Activated naive CD4-positive, alpha-beta T cell treated with anti-CD3 and anti-CD28 coated beads, Interleukin-2, amount 10 ng/mL, durations not matched to agents 7 days and 5 days (primary cell): Measurements from ENCODE around the gene GJB4.

Experiments used
- CTCF ChIA-PET: fragments of 350-600 bp; sonication (Branson Sonifier 250); formaldehyde crosslinking; loops from one replicate; lab custom pipeline; 2021; ENCODE audit warnings: antibody characterized with exemption; lab: Charles Lee
- DNase-seq: peaks from one replicate; pipeline ENCODE4 v3.0.0-alpha.2; 2020
- H3K27ac Mint-ChIP-seq: one replicate; pipeline ENCODE4 v1.8.0; 2021; ENCODE audit warnings: mild to moderate bottlenecking, moderate library complexity, mixed read lengths
- H3K27me3 Mint-ChIP-seq: one replicate; pipeline ENCODE4 v1.8.0; 2021; ENCODE audit warnings: mild to moderate bottlenecking, mixed read lengths
- H3K36me3 Mint-ChIP-seq: one replicate; pipeline ENCODE4 v1.8.0; 2021; ENCODE audit warnings: mixed read lengths
- H3K4me1 Mint-ChIP-seq: one replicate; pipeline ENCODE4 v1.8.0; 2021; ENCODE audit warnings: mixed read lengths
- H3K4me3 Mint-ChIP-seq: one replicate; pipeline ENCODE4 v1.8.0; 2021; ENCODE audit warnings: mild to moderate bottlenecking, moderate library complexity, mixed read lengths
- H3K9me3 Mint-ChIP-seq: one replicate; pipeline ENCODE4 v1.8.0; 2021; ENCODE audit warnings: mixed read lengths

The GJB4 gene

GRCh38 chr1:34739613-34740012 is 19.9 kb upstream of the GJB4 start:
- H3K27me3 Mint-ChIP-seq, result peaks cover 23% of the 10 kb centered on the region
- no peaks in the 10 kb centered on the region for H3K4me1 Mint-ChIP-seq
- no peak overlapping the region for H3K4me3 Mint-ChIP-seq
- H3K9me3 Mint-ChIP-seq, result no peaks in the 10 kb centered on the region
- H3K36me3 Mint-ChIP-seq, result no peaks in the 10 kb centered on the region
- H3K27ac Mint-ChIP-seq, result no peak overlapping the region
- DNase-seq, result no peak
- CTCF ChIA-PET, result interaction anchor here (1.1 kb wide), 1 partner anchor 11 kb away, joined by 3 read pairs; no protein-coding TSS in a partner anchor

DNA sequence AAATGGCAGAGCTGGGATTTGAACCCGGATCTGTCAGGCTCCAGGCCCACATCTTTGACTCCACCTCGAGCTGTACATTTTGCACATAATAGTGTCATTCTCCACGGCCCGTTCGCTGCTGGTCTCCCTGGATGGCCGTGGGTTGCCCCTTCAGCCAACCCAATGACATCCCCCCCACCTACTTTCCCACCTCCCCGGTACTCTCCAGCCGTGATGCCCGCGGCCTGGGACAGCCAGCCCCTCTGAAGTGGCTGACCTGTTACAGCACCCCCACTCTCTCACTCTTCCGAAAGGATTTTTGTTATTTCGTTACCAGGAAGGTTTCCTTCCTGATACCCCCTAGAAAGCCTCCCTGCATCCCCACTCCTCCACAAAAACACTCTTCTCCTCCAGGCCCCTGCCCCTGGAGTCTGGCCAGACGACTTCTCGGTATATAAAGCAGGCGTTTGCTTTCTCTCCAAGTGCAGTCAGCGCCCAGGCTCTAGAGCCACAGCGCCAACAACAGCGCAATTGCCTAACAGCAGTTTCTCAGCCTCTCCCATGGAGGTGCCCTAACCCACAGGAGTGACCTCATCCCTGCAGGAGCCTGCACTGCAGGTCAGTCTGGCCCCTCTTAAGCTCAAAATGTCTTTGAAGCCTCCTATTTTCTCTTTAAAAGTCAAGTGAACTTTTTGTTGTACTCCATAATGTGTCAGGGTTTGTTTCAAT is 19.2 kb upstream of the GJB4 start:
- CTCF ChIA-PET, result interaction anchor here (0.6 to 4.4 kb wide), 2 partner anchors 279 to 1114 kb away, joined by 4 to 49 read pairs; no protein-coding TSS in a partner anchor
- no peaks in the 10 kb centered on the region for H3K36me3 Mint-ChIP-seq
- H3K27me3 Mint-ChIP-seq, result peaks cover 23% of the 10 kb centered on the region
- no peak overlapping the region for H3K27ac Mint-ChIP-seq
- H3K9me3 Mint-ChIP-seq, result no peaks in the 10 kb centered on the region
- H3K4me3 Mint-ChIP-seq, result no peak overlapping the region
- H3K4me1 Mint-ChIP-seq, result no peaks in the 10 kb centered on the region
- no peak for DNase-seq

- peak; percentile 83 for DNase-seq
- Mint-ChIP-seq H3K9me3 (no peaks in the 10 kb centered on the region), H3K36me3 (no peaks in the 10 kb centered on the region), H3K4me1 (no peaks in the 10 kb centered on the region), H3K27me3 (peaks cover 18% of the 10 kb centered on the region), H3K4me3 (no peak overlapping the region), H3K27ac (no peak overlapping the region)
- CTCF ChIA-PET, result interaction anchor here (0.6 to 4.4 kb wide), 12 partner anchors 8 to 1256 kb away, joined by 3 to 49 read pairs (median 4); no protein-coding TSS in a partner anchor
Observed at GRCh38 chr1:34742667-34743270, 16.8 kb upstream of the GJB4 start.

- Mint-ChIP-seq H3K4me1 (no peaks in the 10 kb centered on the region), H3K9me3 (no peaks in the 10 kb centered on the region), H3K27me3 (peaks cover 20% of the 10 kb centered on the region), H3K27ac (no peak overlapping the region), H3K4me3 (no peak overlapping the region), H3K36me3 (no peaks in the 10 kb centered on the region)
- DNase-seq, result no peak
- CTCF ChIA-PET, result interaction anchor here (0.6 to 4.4 kb wide), 9 partner anchors 8 to 1257 kb away, joined by 3 to 49 read pairs (median 4); no protein-coding TSS in a partner anchor
Observed at GRCh38 chr1:34743775-34744174, 15.8 kb upstream of the GJB4 start.

DNA sequence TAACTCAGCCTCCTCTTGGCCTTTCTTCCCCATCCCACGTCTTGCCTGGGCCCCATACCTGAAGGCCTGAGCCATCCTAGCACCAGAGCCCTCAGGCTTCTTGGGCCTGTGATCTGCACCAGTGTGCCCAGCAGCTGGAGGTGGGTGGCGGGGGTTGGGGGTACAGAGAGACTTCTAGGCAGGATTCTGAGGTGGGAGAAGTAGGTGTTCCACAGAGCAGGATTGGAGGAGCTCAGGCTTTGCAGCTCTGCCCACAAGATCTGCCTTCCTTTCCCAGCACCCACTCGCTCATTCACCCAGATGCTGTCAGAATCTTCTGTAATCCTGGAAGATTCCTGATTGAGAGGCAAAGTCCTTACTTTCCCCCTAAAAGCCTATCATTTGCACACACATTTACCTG is 14.7 kb upstream of the GJB4 start:
- DNase-seq, result no peak
- CTCF ChIA-PET, result interaction anchor here (3.8 to 4.4 kb wide), 2 partner anchors 283 to 1112 kb away, joined by 15 to 49 read pairs; no protein-coding TSS in a partner anchor
- no peak overlapping the region for H3K27ac Mint-ChIP-seq
- peaks cover 19% of the 10 kb centered on the region for H3K27me3 Mint-ChIP-seq
- no peak overlapping the region for H3K4me3 Mint-ChIP-seq
- H3K36me3 Mint-ChIP-seq, result no peaks in the 10 kb centered on the region
- H3K9me3 Mint-ChIP-seq, result no peaks in the 10 kb centered on the region
- H3K4me1 Mint-ChIP-seq, result no peaks in the 10 kb centered on the region

GRCh38 chr1:34745666-34746065 is 13.9 kb upstream of the GJB4 start:
- H3K27ac Mint-ChIP-seq, result no peak overlapping the region
- DNase-seq, result no peak
- H3K4me3 Mint-ChIP-seq, result no peak overlapping the region
- no peaks in the 10 kb centered on the region for H3K9me3 Mint-ChIP-seq
- H3K4me1 Mint-ChIP-seq, result no peaks in the 10 kb centered on the region
- H3K36me3 Mint-ChIP-seq, result no peaks in the 10 kb centered on the region
- peaks cover 18% of the 10 kb centered on the region for H3K27me3 Mint-ChIP-seq
- CTCF ChIA-PET, result no interaction called here

GRCh38 chr1:34746101-34746500 is 13.4 kb upstream of the GJB4 start:
- no peaks in the 10 kb centered on the region for H3K4me1 Mint-ChIP-seq
- H3K27me3 Mint-ChIP-seq, result peaks cover 18% of the 10 kb centered on the region
- no peak overlapping the region for H3K4me3 Mint-ChIP-seq
- DNase-seq, result no peak
- H3K27ac Mint-ChIP-seq, result no peak overlapping the region
- H3K9me3 Mint-ChIP-seq, result no peaks in the 10 kb centered on the region
- CTCF ChIA-PET, result no interaction called here
- no peaks in the 10 kb centered on the region for H3K36me3 Mint-ChIP-seq

DNA sequence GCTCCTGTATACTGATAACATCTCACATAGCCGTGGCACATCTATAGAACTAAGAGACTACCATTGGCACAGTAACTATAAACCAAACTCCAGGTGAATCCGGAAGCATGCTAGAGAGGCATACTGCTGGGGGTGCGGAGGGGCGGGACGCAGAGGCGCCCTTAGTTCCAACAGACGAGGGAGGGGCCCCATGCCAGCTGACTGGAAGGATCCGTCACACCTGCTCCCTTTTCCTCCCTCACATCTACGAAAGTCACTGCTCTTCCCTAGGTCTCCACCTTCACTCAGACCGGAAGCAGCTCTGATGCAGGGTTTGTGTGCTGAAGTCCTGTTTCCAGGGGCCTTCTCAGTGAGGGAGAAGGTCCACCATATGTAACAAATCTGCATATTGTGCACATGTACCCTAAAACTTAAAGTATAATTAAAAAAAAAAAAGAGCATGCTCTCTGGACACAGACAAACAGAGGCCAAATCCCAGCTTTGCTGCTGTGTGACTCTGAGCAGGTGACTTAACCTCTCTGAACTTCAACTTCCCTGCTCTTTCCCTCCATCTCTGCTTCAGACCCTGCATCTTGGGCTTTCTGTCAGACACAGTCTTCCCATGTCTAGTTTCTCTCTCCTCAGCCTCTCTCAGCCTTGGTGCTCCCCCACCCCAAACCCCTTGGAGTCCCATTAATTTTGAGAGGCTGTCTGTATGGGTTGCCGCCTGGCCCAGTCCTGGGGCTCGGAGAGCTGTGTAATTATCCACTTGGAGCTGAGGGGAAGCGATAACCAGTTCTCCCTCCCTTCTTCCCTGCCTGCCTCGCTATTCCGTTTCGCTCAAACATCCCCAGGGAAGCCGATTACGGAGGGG is 12.5 kb upstream of the GJB4 start:
- CTCF ChIA-PET, result no interaction called here
- Mint-ChIP-seq H3K4me1 (no peaks in the 10 kb centered on the region), H3K36me3 (no peaks in the 10 kb centered on the region), H3K9me3 (no peaks in the 10 kb centered on the region), H3K27ac (no peak overlapping the region), H3K27me3 (peaks cover 16% of the 10 kb centered on the region), H3K4me3 (no peak overlapping the region)
- no peak for DNase-seq

- Mint-ChIP-seq H3K27ac (no peak overlapping the region), H3K9me3 (no peaks in the 10 kb centered on the region), H3K27me3 (peaks cover 10% of the 10 kb centered on the region), H3K36me3 (no peaks in the 10 kb centered on the region), H3K4me1 (no peaks in the 10 kb centered on the region), H3K4me3 (no peak overlapping the region)
- DNase-seq, result no peak
- CTCF ChIA-PET, result no interaction called here
Observed at GRCh38 chr1:34747638-34747941, 11.9 kb upstream of the GJB4 start.

GRCh38 chr1:34749992-34750391 is 9.5 kb upstream of the GJB4 start:
- H3K36me3 Mint-ChIP-seq, result no peaks in the 10 kb centered on the region
- DNase-seq, result no peak
- no peak overlapping the region for H3K4me3 Mint-ChIP-seq
- H3K27ac Mint-ChIP-seq, result no peak overlapping the region
- no peaks in the 10 kb centered on the region for H3K4me1 Mint-ChIP-seq
- CTCF ChIA-PET, result interaction anchor here (1.0 kb wide), 1 partner anchor 11 kb away, joined by 3 read pairs; no protein-coding TSS in a partner anchor
- H3K9me3 Mint-ChIP-seq, result no peaks in the 10 kb centered on the region
- H3K27me3 Mint-ChIP-seq, result peaks cover 9% of the 10 kb centered on the region

- no peaks in the 10 kb centered on the region for H3K4me1 Mint-ChIP-seq
- H3K9me3 Mint-ChIP-seq, result no peaks in the 10 kb centered on the region
- no peaks in the 10 kb centered on the region for H3K36me3 Mint-ChIP-seq
- H3K27ac Mint-ChIP-seq, result no peak overlapping the region
- no peak for DNase-seq
- CTCF ChIA-PET, result interaction anchor here (1.0 to 1.3 kb wide), 2 partner anchors 8 to 11 kb away, joined by 3 to 5 read pairs; no protein-coding TSS in a partner anchor
- H3K27me3 Mint-ChIP-seq, result peaks cover 9% of the 10 kb centered on the region
- H3K4me3 Mint-ChIP-seq, result no peak overlapping the region
Observed at GRCh38 chr1:34750610-34751009, 8.9 kb upstream of the GJB4 start.

DNA sequence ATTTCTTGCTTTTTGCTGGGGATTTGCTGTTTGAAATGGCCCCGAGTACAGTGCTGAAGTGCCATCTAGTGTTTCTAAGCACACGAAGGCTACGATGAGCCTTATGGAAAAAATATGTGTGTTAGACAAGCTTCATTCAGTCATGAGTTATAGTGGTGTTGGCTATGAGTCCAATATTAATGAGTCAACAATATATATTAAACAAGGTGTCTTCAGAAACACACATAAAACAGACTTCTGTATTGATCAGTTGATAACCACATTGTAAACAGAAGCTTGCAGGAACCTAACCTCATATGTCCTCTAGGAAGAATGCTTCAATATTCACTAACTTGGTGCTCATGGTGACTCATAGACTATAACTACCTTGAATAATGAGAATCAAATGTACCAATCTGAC is 6.4 kb upstream of the GJB4 start:
- Mint-ChIP-seq H3K27ac (no peak overlapping the region), H3K27me3 (peaks cover 16% of the 10 kb centered on the region), H3K9me3 (no peaks in the 10 kb centered on the region), H3K4me3 (no peak overlapping the region), H3K36me3 (no peaks in the 10 kb centered on the region), H3K4me1 (no peaks in the 10 kb centered on the region)
- no peak for DNase-seq
- CTCF ChIA-PET, result interaction anchor here (0.8 kb wide), 1 partner anchor 33 kb away, joined by 3 read pairs; no protein-coding TSS in a partner anchor

DNA sequence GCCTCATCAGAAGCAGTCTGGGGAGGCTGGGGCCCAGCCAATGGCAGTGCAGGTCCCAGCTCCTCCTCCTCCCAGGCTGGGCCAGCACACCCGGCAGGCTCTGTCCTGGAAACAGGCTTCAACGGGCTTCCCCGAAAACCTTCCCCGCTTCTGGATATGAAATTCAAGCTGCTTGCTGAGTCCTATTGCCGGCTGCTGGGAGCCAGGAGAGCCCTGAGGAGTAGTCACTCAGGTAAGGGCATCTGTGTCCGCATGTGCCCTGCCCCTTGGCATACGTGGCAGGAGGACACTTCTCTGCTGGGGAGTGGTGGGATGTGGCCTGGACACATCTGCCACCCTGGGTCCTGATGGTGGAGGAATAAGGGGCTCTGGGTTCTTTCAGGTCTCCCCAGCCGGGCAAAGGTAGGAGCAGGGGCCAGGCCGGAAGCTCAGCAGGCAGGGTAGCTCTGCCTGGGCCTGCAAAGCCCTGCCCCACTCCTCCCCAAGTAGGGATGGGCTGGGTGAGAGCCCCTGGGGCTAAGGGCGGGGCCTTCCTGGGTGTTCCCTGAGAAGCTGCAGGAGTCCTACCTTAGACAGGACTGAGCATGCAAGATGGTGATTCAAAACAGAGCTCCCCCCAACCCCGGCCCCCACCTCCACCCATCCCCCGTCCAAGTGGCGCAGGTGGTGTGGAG is 4.4 kb upstream of the GJB4 start, which contains the start of gene GJB5:
Gene GJB5, plus strand, starts transcription at position 84 of the 674 bp plus-strand sequence. CDS start 2,284 bp downstream, outside the sequence.
- H3K27ac Mint-ChIP-seq, result no peak within 1 kb of the TSS
- no peak within 1 kb of the TSS for H3K4me3 Mint-ChIP-seq
- CTCF ChIA-PET, result no interaction called here
- no peaks in the 10 kb centered on the region for H3K4me1 Mint-ChIP-seq
- no peak for DNase-seq
- no peaks in the 10 kb centered on the region for H3K9me3 Mint-ChIP-seq
- peaks cover 14% of the 10 kb centered on the region for H3K27me3 Mint-ChIP-seq
- H3K36me3 Mint-ChIP-seq, result no peaks in the 10 kb centered on the region

DNA sequence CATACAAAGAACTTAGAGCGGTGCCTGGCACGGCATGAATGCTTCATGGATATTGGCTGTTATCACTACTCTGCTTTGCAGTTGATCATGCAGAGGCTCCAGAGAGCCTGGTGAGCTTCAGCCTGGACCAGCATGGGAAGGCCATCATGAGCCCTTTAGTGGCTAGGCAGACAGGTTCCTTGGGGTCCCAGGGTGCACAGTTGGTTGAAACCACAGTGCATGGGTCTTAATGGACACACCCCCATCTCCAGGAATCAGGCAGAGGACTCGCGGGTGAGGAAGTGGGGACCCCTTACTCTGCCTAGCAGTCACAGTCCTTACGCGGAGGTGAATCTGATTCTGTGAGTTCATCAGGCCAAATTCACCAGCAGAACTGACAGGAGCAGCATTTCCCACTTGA is 3.6 kb upstream of the GJB4 start:
- DNase-seq, result no peak
- Mint-ChIP-seq H3K36me3 (no peaks in the 10 kb centered on the region), H3K4me1 (no peaks in the 10 kb centered on the region), H3K27me3 (peaks cover 12% of the 10 kb centered on the region), H3K27ac (no peak overlapping the region), H3K9me3 (no peaks in the 10 kb centered on the region), H3K4me3 (no peak overlapping the region)
- CTCF ChIA-PET, result no interaction called here
